ENCODE data around the gene FANCM.
"Not testable (repeated sequence)": the region's sequence is repeated elsewhere in the genome, so short reads cannot be mapped to it uniquely, and the experiment has no call there.

The FANCM gene

DNA sequence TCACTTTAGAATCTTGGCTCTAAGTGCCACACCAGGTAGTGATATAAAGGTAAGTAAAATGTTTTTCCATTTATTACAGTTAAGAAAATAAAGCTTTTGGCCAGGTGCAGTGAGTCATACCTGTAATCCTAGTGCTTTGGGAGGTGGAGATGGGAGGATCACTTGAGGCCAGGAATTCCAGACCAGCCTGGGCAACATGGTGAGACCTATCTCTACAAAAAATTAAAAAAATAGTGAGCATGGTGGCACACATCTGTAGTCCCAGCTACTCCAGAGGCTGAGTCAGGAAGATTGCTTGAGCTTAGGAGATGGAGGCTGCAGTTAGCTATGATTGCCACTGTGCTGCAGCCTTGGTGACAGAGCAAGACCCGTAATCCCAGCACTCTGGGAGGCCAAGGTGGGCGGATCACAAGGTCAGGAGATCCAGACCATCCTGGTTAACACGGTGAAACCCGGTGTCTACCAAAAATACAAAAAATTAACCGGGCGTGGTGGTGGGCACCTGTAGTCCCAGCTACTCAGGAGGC lies 5.0 kb downstream of the FANCM start:
- no peak for TF ChIP-seq CTCF (conservative IDR thresholded peaks at IDR 0.05; ENCODE audit: low read depth, low read length)

DNA sequence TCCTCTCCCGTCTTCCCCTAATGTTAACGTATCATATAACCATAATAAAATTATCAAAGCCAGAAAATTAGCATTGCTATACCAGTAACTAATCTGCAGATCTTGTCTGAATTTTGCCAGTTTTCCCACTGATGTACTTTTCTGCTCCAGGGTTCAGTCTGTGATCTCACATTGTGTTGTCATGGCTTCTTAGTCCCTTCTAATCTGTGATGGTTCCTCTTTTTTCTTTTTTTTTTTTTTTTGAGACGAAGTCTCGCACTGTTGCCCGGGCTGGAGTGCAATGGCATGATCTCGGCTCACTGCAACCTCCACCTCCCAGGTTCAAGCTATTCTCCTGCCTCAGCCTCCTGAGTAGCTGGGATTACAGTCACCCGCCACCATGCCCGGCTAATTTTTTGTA lies 6.4 kb downstream of the FANCM start:
- DNase-seq (ENCODE audit: low read depth); H3K4me3 ChIP-seq (ENCODE audit: low read length): not testable (repeated sequence)

More for the DNA sequence above, 5.0 kb downstream of the FANCM start:
- DNase-seq (ENCODE audit: low read depth), result no peak
- no peak overlapping the region for H3K4me3 ChIP-seq (ENCODE audit: low read length)

GRCh38 chr14:45144658-45145057 lies 8.9 kb downstream of the FANCM start:
- no peak for TF ChIP-seq CTCF (conservative IDR thresholded peaks at IDR 0.05; ENCODE audit: low read depth, low read length)
- DNase-seq (ENCODE audit: low read depth), result no peak
- no peak overlapping the region for H3K4me3 ChIP-seq (ENCODE audit: low read length)

- TF ChIP-seq CTCF (conservative IDR thresholded peaks at IDR 0.05; ENCODE audit: low read depth, low read length), result no peak
- H3K4me3 ChIP-seq (ENCODE audit: low read length), result no peak overlapping the region
- DNase-seq (ENCODE audit: low read depth), result no peak
These were observed 9.5 kb downstream of the FANCM start for GRCh38 chr14:45145214-45145613.

DNA sequence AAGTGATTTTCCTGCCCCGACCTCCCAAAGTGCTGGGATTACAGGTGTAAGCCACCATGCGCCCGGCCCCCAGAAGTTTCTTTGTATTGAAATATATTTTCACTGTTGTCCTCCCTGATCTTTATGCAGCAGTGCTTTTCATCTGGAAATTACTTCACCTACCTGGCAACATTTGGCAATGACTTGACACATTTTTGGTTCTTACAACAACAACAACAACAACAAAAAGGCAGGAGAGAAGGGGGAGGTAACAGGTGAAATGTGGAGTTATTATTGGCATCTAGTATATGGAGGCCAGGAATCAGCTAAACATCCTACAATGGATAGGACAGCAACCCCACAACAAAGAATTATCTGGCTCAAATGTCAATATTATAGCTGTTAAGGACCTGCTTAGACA lies 13.9 kb downstream of the FANCM start:
- DNase-seq (ENCODE audit: low read depth), result no peak
- TF ChIP-seq CTCF (conservative IDR thresholded peaks at IDR 0.05; ENCODE audit: low read depth, low read length), result no peak
- H3K4me3 ChIP-seq (ENCODE audit: low read length), result no peak overlapping the region

DNA sequence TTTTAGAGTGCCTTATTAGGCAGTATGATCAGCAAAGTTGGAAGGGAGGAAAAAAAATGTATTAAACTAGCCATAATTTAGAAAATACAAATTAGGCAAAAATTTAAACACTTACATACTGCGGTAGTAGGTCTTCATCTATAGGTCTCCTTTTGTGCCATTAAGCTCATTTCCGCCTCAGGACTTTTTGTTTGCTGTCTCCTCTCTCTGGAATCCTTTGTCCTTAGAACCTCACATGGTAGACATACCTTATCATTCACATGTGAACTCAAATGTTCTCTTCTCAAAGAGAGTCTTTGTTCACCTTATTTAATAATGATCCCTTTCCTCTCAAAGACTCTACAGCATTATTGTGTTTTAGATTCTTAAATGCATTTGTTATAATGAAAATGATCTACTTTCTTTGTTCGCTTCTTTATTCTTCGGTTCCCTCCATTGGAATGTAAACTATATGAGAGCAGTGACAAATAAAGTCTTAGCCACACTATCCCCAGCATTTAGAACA lies 14.7 kb downstream of the FANCM start:
- TF ChIP-seq CTCF (conservative IDR thresholded peaks at IDR 0.05; ENCODE audit: low read depth, low read length), result no peak
- H3K4me3 ChIP-seq (ENCODE audit: low read length), result no peak overlapping the region
- DNase-seq (ENCODE audit: low read depth), result no peak

DNA sequence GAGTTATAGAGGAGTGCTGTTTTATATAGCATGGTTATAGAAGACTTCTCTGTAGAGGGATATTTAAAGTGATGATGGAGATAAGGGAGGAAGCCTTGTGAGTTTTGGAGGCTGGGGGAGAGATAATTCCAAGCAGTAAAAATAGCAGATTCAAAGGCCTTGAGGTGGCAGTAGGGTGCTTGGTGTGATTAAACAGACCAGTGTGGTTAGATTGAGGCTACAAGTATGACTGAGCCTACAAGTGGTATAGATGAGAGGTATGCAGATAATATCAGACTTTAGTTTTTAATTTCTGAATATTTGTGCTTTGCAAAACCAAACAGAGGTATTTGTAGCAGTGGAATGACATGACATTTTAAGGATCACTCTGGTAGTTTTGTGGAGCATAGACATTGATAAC lies 20.3 kb downstream of the FANCM start:
- DNase-seq (ENCODE audit: low read depth), result no peak
- H3K4me3 ChIP-seq (ENCODE audit: low read length), result no peak overlapping the region
- no peak for TF ChIP-seq CTCF (conservative IDR thresholded peaks at IDR 0.05; ENCODE audit: low read depth, low read length)

DNA sequence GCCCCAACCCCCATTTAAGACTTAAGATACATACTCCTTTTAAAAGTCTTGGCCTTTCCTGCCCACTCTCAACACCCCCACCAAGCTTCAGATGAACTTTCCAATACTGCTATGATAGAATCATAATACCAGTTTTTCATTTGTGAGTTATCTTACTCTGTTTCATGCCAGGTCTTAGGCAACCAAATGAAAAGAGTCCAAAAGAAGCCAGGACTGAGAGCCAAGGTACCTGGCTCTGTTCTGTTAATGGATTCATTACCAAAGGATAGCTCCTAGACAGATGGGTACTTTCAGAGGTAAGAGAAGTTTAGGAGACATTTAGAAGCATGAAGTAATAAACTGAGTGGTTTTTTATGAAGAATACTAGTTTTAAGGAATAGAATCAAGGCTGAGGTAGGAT lies 34.2 kb downstream of the FANCM start:
- no peak for DNase-seq (ENCODE audit: low read depth)
- no peak for TF ChIP-seq CTCF (conservative IDR thresholded peaks at IDR 0.05; ENCODE audit: low read depth, low read length)
- no peak overlapping the region for H3K4me3 ChIP-seq (ENCODE audit: low read length)

All from retinal pigment epithelial cell (primary cell).